AG09309 (cell line): Measurements from ENCODE around the gene TRA2B.
A peak's percentile ranks its signal among the peaks of the same experiment; 100 is the strongest.

ENCODE experiments used
- DNase-seq: peaks from one replicate; pipeline ENCODE4 v3.0.0-alpha.2; 2010; ENCODE audit warnings: low read depth
- H3K4me3 ChIP-seq: 2 replicates; pipeline ENCODE4 v1.5.1; 2011; ENCODE audit warnings: mild to moderate bottlenecking, low read depth, low read length, moderate library complexity; ENCODE audit not compliant: control insufficient read depth
- TF ChIP-seq, protein P1 (sequence below): IDR thresholded peaks from 2 replicates; pipeline ENCODE4 v1.5.1; 2011; ENCODE audit warnings: mild to moderate bottlenecking, low read depth, low read length, inconsistent platforms; ENCODE audit not compliant: insufficient read depth, control insufficient read depth; ENCODE audit errors: missing control alignments

TRA2B gene

DNA sequence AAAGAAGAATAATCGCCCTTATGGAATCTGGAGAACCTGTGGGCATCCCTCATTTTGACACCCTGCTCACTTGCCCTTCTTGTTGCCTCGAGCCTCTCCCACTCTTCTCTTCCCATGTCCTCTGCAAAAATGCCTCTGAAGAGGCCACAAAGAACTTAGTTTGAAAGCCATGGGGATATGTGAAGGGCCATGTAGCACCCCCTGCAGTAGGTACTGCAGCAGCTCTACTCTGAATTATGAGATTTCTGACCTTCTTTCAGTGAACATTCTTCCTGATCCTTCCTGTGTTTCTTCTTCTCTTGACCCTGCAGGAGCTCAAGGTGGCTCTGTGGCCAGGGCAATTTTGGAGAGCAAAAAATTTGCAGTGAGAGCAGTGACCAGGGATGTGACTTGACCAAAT lies 30.4 kb upstream of the TRA2B start:
- TF ChIP-seq, protein P1, sequence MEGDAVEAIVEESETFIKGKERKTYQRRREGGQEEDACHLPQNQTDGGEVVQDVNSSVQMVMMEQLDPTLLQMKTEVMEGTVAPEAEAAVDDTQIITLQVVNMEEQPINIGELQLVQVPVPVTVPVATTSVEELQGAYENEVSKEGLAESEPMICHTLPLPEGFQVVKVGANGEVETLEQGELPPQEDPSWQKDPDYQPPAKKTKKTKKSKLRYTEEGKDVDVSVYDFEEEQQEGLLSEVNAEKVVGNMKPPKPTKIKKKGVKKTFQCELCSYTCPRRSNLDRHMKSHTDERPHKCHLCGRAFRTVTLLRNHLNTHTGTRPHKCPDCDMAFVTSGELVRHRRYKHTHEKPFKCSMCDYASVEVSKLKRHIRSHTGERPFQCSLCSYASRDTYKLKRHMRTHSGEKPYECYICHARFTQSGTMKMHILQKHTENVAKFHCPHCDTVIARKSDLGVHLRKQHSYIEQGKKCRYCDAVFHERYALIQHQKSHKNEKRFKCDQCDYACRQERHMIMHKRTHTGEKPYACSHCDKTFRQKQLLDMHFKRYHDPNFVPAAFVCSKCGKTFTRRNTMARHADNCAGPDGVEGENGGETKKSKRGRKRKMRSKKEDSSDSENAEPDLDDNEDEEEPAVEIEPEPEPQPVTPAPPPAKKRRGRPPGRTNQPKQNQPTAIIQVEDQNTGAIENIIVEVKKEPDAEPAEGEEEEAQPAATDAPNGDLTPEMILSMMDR: no peak
- DNase-seq: no peak
- H3K4me3 ChIP-seq: no peak overlapping the region

DNA sequence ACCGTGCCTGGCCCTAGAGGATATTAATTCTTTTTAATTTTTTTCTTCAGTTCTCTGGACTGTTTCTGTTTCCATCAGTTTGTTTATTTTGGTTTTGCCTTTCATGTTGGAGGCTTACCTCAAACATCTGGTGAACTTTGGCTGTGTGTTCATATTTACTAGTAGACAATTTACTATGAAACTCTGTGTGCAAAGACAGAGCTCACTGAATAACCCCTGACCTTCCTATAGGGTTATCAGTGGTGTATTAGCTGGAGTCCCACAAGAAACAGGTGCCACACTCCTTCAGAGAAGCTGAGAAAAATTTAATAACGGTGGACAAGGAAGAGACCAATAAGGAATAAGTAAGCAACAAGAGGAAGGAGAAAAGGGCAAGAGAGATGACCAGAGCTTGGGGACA lies 28.8 kb upstream of the TRA2B start:
- no peak for DNase-seq
- TF ChIP-seq, protein P1: no peak
- H3K4me3 ChIP-seq: no peak overlapping the region

DNA sequence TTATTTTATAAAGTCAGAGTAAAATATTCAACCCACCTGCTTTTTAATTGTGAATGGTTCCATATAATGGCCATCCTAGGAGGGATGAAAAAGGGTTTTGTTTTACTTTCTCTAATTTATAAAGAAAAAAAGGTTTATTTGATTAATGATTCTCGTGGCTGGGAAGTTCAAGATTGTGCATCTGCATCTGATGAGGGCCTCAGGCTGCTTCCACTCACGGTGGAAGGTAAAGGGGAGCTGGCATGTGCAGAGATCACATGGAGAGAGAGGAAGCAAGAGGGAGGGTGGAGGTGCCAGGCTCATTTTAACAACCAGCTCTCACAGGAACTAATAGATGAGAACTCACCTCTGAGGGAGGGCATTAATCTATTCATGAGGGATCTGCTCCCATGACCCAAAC lies 27.7 kb upstream of the TRA2B start:
- TF ChIP-seq, protein P1: no peak
- H3K4me3 ChIP-seq: no peak overlapping the region
- no peak for DNase-seq

DNA sequence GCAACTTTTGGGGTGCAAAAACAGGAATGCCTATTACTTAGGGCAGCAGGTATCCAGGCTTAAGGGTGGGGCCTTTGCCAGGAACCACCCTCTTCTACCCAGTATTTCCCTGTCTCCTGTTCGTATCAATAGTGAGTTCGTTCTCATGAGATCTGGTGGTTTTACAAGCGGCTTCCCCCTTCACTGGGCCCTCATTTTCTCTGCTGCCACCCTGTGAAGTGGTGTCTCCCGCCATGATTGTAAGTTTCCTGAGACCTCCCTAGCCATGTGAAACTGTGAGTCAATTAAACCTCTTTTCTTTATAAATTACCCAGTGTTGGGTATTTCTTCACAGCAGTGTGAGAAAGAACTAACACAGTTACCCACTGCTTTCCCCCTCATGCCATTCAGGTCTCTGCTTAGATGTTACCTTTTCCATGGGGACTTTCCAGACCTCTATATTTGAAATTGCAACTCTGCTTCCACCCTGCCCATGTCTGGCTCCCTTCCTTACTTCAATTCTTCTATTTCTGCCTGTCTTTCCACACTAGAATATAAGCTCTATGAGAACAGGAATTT lies 23.9 kb upstream of the TRA2B start:
- DNase-seq: no peak
- TF ChIP-seq, protein P1: no peak

DNA sequence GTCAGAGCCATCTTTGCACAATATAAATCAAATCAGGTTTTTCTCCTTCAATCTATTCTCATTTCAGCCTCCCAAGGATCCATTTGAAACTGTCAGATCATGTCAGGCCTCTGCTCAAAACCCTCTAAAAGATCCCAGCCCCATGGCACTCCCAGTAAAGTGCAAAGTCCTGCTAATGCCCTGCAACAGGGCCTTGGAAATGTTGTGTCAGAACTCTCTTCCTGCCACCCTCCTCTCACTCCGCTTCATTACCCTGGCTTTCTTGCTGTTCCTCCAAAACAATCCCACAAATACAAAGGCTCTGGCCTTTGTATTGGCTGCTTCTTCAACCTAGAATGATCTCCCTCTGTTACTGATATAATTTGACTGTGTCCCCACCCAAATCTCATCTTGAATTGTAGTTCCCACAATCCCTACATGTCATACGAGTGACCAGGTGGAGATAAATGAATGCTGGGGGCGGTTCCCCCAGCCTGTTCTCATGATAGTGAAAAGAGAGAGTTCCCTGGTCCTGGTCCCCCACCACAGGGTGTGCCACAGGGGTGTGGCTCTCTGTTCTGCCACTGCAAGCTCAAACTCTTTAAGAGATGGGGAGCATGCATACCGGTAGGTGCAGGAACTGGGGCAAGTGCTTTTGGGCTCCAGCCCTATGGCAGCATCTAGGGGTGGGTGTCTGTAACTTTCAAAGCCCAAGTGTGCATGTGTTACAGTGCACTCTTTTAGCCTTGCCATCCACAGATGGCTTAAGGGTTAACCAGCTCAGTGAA lies 22.9 kb upstream of the TRA2B start:
- TF ChIP-seq, protein P1: no peak
- H3K4me3 ChIP-seq: peak overlapping the region; percentile 1
- no peak for DNase-seq

More for the DNA sequence above, 23.9 kb upstream of the TRA2B start:
- no peak overlapping the region for H3K4me3 ChIP-seq

DNA sequence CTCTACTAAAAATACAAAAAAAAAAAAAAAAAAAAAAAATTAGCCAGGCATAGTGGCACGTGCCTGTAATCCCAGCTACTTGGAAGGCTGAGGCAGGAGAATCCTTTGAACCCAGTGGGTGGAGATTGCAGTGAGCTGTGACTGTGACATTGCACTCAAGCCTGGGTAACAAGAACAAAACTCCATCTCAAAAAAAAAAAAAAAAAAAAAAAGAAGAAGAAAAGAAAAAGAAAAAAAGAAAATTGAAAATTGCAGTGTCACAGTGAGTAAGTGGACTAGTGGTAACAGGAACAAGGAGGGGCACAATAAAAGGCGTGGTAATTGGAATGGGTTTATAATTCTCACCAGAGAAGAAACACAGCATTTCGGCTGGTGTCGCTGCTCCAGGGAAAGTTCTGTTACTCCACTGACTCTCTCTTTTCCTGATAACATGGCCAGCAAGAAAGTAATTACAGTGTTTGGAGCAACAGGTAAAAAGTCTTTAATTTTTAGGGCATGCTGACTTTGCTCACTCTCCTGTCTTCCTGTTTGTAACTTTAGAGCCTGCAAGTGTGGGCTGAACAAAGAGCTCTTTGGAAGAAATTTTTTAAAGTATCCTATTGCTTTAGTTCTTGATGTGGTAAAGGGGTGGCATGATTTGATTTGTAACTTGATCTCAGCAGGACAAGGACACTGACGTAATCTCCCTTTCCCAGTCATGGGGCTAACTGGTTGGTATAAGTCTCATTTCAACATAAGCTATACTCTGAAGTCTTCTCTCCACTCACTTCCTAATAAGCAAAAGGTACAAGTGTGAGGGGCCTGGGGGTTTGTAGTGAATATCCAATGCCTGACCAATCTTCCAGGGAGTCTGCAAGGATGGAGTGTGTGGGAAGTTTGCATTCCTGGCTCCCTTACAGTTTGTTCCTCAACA lies 22.1 kb upstream of the TRA2B start:
- TF ChIP-seq, protein P1: no peak
- DNase-seq: peak; percentile 67
- H3K4me3 ChIP-seq: peak overlapping the region; percentile 1
